AG04449 (cell line): ENCODE measurements around the gene RNF220.
A peak's percentile ranks its signal among the peaks of the same experiment; 100 is the strongest.

Experiments used
- CTCF ChIA-PET: fragments of 350-600 bp; formaldehyde crosslinking; extraction: SDS; loops from one replicate; lab custom pipeline; 2021; ENCODE audit warnings: antibody characterized with exemption; lab: Yijun Ruan, JAX
- POLR2A ChIA-PET: fragments of 400-600, 350-600 bp; formaldehyde crosslinking; extraction: SDS; loops from one replicate; lab custom pipeline; 2020; ENCODE audit warnings: antibody characterized with exemption, inconsistent platforms; lab: Yijun Ruan, JAX
- DNase-seq: peaks from one replicate; pipeline ENCODE4 v3.0.0-alpha.2; 2010; ENCODE audit warnings: low read depth, low spot score
- H3K4me3 ChIP-seq: 2 replicates; pipeline ENCODE4 v1.5.1; 2011; ENCODE audit warnings: low read depth, mild to moderate bottlenecking, control low read depth, low read length
- TF ChIP-seq, protein P1 (sequence below): IDR thresholded peaks from one replicate; pipeline ENCODE4 v1.5.1; 2011; ENCODE audit warnings: mild to moderate bottlenecking, moderate library complexity, low read length, control low read depth, inconsistent platforms; ENCODE audit not compliant: insufficient read depth; ENCODE audit errors: missing control alignments

RNF220 gene

DNA sequence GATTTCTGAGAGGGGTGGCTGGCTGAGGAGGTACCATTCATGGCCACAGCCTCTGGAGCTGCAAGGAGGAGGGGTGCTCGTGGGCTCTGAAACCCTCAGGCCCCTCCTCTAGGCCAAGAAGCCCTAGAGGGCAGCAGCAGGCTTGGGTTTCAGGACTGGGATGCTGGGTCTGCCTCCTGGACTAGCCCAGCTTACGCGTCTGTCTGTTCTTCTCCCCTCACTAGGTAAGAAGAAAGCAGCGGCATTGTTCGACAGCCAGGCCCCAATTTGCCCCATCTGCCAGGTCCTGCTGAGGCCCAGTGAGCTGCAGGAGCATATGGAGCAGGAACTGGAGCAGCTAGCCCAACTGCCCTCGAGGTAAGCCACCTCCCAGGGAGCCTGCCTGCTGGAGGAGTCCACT, 208.9 kb downstream of the RNF220 start:
- POLR2A ChIA-PET: interaction anchor here (0.7 kb wide), 1 partner anchor 23 kb away, joined by 3 read pairs; no protein-coding TSS in a partner anchor
- CTCF ChIA-PET: interaction anchor here (13.0 kb wide), 1 partner anchor 38 kb away, joined by 102 read pairs; no protein-coding TSS in a partner anchor
- no peak for DNase-seq
- no peak overlapping the region for H3K4me3 ChIP-seq
- TF ChIP-seq, protein P1, sequence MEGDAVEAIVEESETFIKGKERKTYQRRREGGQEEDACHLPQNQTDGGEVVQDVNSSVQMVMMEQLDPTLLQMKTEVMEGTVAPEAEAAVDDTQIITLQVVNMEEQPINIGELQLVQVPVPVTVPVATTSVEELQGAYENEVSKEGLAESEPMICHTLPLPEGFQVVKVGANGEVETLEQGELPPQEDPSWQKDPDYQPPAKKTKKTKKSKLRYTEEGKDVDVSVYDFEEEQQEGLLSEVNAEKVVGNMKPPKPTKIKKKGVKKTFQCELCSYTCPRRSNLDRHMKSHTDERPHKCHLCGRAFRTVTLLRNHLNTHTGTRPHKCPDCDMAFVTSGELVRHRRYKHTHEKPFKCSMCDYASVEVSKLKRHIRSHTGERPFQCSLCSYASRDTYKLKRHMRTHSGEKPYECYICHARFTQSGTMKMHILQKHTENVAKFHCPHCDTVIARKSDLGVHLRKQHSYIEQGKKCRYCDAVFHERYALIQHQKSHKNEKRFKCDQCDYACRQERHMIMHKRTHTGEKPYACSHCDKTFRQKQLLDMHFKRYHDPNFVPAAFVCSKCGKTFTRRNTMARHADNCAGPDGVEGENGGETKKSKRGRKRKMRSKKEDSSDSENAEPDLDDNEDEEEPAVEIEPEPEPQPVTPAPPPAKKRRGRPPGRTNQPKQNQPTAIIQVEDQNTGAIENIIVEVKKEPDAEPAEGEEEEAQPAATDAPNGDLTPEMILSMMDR: no peak

DNA sequence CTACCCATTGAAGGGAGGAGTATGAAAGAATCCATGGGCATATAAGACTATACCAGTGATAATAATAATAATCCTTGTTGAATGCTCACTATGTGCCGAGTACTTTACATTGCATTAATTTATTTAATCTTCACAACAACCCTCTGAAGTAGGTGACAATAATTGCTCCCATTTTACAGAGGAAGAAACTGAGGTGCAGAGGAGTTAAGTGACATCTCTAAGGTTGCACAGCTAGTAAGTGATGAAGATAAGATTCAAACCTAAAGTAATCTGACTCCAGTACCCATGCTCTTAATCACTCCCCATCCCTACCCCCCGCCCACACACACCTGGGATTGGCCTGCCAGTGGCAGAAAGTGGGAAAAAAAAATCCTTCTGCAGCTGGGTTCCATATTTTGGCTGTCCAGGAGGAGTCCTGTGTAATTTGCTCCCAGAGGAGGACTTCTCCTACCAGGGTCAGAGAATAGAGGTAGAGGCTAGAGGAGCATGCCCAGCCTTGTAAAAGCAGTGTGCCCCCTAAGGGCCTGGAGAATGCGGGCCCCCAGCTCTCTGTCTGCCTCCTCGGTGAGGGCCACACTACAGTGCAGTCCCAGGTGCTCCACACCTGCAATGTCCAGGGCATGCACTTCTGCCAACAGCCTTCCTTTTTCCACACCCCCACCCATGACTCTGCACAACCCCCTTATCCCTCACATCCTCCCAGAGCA, 211.4 kb downstream of the RNF220 start:
- ChIA-PET CTCF (interaction anchor here (0.6 to 13.0 kb wide), 9 partner anchors 8 to 239 kb away, joined by 3 to 102 read pairs (median 5); no protein-coding TSS in a partner anchor), POLR2A (interaction anchor here (2.4 kb wide), 1 partner anchor 15 kb away, joined by 14 read pairs; no protein-coding TSS in a partner anchor)
- TF ChIP-seq, protein P1: no peak
- no peak for DNase-seq
- peak overlapping the region; percentile 48 for H3K4me3 ChIP-seq

DNA sequence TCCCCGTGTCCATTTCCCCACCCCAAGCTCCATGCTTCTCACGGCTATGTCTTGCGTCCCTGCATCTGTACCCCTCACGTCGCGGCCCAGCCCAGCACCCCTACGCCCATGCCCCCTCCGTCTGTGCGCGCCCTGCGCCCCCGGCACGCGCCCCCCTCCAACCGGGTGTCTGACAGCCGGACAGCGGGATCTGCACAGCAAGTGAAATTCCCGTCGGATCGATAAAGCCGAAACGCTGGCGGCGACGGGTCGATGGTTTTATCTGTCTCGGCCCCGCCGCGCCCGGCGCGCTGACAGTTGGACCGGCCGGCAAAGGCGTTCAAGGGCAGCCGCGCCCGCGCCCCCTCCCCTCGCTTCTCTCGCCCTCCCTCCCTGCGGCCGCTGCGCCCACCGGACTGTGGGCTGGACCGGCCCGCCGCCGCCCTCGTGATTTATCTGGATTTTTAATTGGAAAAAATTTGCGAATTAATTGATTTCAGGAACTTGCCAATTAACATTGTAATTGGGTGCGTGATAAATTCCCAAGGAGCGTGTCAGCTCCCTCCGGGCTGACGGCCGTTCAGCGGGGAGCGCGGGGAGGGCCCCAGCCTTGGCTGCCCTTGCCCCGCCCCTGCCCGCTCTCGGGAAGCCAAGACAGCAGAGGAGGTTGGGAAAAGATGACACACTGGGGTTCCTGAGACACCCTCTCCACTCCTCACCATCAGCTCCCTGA, 212.1 kb downstream of the RNF220 start:
- peak overlapping the region; percentile 48 for H3K4me3 ChIP-seq
- no peak for DNase-seq
- ChIA-PET POLR2A (interaction anchor here (0.8 to 2.4 kb wide), 2 partner anchors 14 to 30 kb away, joined by 3 to 14 read pairs; no protein-coding TSS in a partner anchor), CTCF (interaction anchor here (0.6 to 13.0 kb wide), 7 partner anchors 9 to 398 kb away, joined by 3 to 102 read pairs (median 4); no protein-coding TSS in a partner anchor)
- TF ChIP-seq, protein P1: no peak

DNA sequence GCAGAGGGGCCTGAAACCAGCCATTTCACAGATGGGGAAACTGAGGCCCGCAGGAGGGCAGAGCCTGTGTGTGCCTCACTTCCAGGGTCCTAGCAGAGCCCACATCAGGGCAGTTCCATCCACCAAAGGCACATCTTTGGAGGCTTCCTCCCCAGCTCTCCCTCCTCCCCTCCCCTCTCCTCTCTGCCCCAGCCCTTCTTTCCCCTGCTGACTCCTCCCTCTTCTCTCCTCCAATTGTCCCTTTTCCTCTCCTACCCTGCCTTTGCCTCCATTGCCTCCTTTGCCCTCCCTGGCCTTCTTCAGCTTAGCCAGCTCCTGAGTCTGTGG, 212.6 kb downstream of the RNF220 start:
- POLR2A ChIA-PET: interaction anchor here (0.8 to 2.4 kb wide), 2 partner anchors 14 to 29 kb away, joined by 3 to 14 read pairs; no protein-coding TSS in a partner anchor
- TF ChIP-seq, protein P1: no peak
- no peak for DNase-seq
- peak overlapping the region; percentile 48; the same call in 1 of the 2 replicates for H3K4me3 ChIP-seq
- CTCF ChIA-PET: interaction anchor here (0.7 to 13.0 kb wide), 7 partner anchors 8 to 398 kb away, joined by 4 to 102 read pairs (median 10); no protein-coding TSS in a partner anchor

DNA sequence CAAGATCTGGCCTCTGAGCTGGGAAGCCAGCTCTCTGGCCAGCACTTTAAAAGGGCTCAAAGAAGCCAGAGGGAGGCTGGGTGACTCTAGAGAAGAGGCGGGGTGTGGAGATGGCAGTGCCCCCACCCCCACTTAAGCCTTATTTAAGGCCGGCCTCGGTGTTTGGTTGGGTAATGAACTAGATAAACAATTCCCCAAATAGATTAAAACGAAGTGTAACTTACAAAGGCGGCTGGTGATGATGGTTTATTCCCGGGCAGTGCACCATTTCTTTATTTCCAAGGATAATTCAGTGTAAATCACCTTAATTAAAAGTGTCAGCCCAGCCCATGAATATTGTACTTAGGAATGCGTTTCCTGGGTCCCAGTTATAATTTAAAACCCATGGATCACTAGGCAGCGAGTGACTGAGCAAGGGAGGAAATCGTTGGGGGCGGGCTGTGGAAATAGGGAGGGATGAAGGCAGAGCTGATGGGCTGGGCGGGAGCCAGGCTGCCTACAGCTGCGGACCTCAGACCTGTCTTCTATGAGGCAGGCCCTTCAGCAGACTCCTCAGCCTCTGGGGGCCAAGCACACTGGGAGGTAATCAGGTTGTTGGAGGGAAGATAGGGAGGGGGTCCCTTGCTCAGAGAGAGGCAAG, 214.3 kb downstream of the RNF220 start:
- CTCF ChIA-PET: interaction anchor here (0.9 to 13.0 kb wide), 8 partner anchors 9 to 402 kb away, joined by 3 to 102 read pairs (median 4); no protein-coding TSS in a partner anchor
- POLR2A ChIA-PET: interaction anchor here (2.0 kb wide), 2 partner anchors 9 to 12 kb away, joined by 7 to 11 read pairs; no protein-coding TSS in a partner anchor

More for the DNA sequence above, 214.3 kb downstream of the RNF220 start:
- DNase-seq: peak; percentile 34
- TF ChIP-seq, protein P1: no peak
- no peak overlapping the region for H3K4me3 ChIP-seq
